WTC11 (cell line): ENCODE results near the gene MSH3.
"Not testable (repeated sequence)": the region's sequence is repeated elsewhere in the genome, so short reads cannot be mapped to it uniquely, and the experiment has no call there.

Experiments used
- CTCF ChIP-seq: fragments of 200-600 bp; IDR thresholded peaks from 2 replicates; pipeline ENCODE4 v1.8.0; 2022; ENCODE audit warnings: antibody characterized with exemption
- JUN ChIP-seq: sonication (generic); formaldehyde crosslinking; IDR thresholded peaks from 2 replicates; pipeline ENCODE4 v1.8.0; 2023; ENCODE audit warnings: mild to moderate bottlenecking, missing genetic modification reagents
- TEAD4 ChIP-seq: sonication (generic); formaldehyde crosslinking; IDR thresholded peaks from 2 replicates; pipeline ENCODE4 v1.8.0; 2022; ENCODE audit warnings: mild to moderate bottlenecking, missing genetic modification reagents
- ZSCAN18 ChIP-seq: fragments of 250-450 bp; sonication (Bioruptor Pico); IDR thresholded peaks from 2 replicates; pipeline ENCODE4 v2.1.2; 2022; ENCODE audit warnings: mild to moderate bottlenecking, moderate library complexity

GRCh38 chr5:80846422-80846821 is 192.0 kb downstream of the MSH3 start:
- not testable (repeated sequence) for TF ChIP-seq JUN (CRISPR knock-in tag); ZSCAN18 (CRISPR knock-in tag); TEAD4; CTCF
